Subcutaneous adipose tissue (tissue), 4 donors: ENCODE measurements around the gene ACADS. TPM values are rescaled to one million over a fixed set of nuclear protein-coding genes. Genes with fewer than 3 reads are reported as not detected.

Experiments
- total RNA-seq, 4 donors: library from RNA; depleted of rRNA; stranded (reverse); fragments of >200 nt; gene quantifications; one replicate each; pipeline ENCODE4 v1.1.0, GENCODE V29; 2016
- TF ChIP-seq, protein P1 (sequence below): fragments of 450-650 bp; IDR thresholded peaks from one replicate; pipeline ENCODE4 v1.5.1; 2016; ENCODE audit warnings: low read depth, mild to moderate bottlenecking, control low read depth, antibody characterized with exemption, moderate library complexity

Gene ACADS
- total RNA-seq, 4 donors from 2014 or later = 31.6 to 237 (median 106) TPM

DNA sequence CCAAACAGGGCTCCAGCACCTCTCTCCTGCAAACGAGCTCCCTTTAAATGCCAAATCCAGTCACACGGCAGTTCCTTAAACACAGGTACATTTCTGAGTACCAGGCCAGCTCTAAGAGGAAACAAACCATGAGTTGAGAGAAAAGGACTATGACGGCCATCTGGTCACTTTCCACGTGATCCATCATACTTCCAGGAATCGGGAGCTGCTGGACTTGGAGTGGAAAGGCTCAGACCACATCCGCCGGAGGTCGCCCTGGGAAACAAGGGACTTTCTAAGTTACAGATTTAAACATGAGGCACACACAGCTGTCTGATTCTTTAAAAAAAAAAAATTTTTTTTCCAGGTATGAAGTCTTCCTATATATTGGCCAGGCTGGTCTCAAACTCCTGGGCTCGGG is 39.2 kb downstream of the ACADS start:
- TF ChIP-seq, protein P1, sequence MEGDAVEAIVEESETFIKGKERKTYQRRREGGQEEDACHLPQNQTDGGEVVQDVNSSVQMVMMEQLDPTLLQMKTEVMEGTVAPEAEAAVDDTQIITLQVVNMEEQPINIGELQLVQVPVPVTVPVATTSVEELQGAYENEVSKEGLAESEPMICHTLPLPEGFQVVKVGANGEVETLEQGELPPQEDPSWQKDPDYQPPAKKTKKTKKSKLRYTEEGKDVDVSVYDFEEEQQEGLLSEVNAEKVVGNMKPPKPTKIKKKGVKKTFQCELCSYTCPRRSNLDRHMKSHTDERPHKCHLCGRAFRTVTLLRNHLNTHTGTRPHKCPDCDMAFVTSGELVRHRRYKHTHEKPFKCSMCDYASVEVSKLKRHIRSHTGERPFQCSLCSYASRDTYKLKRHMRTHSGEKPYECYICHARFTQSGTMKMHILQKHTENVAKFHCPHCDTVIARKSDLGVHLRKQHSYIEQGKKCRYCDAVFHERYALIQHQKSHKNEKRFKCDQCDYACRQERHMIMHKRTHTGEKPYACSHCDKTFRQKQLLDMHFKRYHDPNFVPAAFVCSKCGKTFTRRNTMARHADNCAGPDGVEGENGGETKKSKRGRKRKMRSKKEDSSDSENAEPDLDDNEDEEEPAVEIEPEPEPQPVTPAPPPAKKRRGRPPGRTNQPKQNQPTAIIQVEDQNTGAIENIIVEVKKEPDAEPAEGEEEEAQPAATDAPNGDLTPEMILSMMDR = no peak

DNA sequence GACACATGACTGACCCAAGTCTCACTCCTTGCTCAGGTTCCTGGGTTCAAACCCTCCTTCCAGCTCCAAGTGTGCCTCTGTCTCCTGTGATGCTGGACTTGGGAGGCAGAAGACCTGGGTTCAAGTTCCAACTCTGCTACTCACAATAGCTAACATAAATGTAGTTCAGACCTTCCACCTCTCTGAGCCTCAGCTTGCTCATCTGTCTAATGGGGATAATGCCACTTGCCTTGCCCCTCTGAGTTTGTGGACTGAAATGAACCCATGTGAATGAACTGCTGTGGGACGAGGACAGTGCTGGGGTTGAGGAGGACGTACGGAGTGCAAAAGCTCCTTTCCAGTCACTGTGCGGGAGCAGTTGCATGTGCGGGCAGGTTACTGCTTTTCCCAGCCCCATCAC is 40.9 kb downstream of the ACADS start:
- TF ChIP-seq, protein P1 = no peak

DNA sequence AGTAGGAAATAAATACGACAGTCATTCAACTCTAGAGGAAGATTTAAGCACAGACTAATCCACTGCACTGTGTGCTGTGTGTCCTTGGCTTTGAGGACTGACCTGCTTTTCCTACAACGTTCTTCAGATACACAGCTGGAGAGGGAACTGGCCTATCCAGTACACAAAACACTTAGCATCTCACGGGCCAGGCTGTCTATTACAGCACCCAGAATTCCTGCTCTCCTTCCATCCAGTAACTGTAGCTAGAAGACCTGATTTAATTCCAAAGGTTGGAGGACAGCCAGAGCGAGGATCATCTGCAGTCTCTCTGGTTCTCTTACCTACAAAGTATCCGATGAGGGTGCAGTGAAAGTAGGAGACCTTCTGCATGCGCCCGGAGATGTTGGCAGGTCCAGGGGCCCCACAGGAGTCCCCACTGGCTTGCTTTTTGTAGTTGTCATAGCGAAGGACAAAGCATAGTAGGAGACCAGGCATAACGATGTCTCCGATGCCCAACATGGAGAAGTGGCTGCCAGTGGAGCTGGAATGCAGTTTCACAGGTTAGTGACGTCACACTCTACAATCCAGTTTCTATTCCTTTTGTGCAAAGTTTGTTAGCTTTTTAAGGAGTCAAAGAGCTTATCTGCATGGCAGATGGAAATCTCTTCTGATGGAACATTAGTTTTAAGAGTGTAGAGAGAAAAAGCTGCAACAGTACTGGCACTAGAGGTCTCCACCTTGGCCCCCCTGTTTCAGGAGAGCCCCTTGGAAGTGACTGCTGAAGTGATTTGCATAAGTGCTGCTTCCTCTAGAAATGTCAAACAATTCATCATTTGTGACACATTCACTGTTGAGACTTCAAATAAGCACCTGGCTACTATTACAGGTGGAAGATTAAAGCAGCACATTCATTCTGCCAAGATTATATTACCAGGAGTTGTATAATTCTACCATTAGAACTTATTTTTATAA is 41.7 kb downstream of the ACADS start:
- TF ChIP-seq, protein P1 = no peak

DNA sequence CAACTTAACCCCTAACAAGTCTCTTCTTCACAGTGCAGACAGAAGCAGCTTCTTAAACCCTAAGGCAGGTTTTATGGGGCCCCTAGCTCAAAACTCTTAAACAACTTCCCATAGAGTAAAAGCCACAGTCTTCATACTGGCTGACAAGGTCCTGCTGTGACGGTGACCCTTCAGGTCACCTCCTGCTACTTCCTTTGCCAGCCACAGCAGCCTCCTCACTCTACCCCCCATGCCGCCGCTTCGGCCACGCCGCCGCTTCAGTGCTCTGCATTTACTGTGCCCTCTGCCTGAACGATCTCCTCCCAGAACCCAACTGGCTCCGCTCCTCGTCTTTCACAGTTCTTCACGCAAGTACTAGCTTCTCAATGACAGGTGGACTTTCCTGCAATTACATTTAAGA is 45.5 kb downstream of the ACADS start:
- TF ChIP-seq, protein P1 = no peak

DNA sequence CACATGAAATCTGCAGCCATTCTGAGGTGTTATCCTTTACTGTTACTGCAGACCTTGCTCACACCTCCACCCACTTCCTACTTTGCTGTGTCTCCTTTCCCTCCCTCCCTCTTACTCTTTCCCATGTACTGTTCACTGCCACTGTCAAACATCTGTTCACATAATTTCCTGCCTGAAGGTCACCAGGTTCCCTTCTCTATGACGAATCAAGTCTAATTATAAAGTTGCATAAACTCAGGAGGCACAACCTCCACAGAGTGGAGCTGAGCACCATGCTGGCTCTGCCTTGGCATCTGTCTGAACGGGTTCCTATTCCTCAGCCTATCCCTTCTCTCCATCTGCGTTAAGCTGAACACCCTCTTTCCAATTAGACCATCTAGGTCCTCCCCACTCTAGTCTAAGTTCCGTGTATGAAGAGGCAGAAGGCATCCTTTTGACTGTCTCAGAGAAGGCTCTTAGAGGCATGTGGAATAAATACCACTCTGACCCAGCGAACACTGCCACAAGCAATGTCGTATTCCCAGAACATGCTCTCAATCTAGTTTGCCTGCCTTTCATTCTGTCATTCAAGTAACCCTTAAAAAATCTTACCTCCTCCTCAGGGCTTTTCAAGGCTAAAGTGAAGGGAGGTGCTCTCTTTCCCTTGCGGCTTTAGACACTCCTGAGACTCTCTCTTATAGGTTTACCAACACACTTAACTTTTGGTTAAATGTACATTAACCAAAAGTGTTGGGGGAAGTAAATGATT is 48.7 kb downstream of the ACADS start:
- TF ChIP-seq, protein P1 = no peak

DNA sequence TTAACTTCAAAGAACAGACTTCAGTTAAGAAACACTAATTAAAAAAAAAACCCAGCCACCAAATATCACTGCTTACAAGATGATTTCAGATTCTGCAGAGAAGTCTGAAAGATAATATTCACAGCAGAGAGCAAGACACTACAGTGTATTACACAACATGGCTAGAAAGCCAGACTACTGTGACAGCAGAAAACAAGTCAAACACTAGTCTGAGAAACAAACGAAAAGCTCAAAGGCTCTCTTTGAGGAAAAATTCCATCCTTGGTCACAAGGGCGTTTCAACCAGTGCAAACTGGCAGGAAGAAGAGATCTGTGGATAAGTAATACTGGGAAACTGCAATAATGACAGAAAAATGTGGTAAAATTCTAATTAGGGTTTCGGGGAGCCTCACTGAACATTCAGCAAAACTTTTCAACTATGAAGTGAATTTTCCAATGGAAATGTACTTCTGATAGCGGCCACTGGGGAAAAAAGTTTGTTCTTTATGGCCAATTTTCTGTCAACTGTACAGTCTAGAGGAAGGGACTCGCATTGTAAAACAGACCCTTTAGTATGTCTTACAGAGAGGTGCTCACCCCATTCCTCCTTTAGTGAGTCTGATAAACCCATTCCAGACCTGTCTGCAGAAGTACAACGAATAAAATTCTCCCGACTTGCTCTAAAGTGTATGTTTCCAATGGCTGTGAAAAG is 50.4 kb downstream of the ACADS start:
- TF ChIP-seq, protein P1 = no peak
